ENCODE results near the gene SYNJ1.
A peak's percentile ranks its signal among the peaks of the same experiment; 100 is the strongest.
"Not testable (repeated sequence)": the region's sequence is repeated elsewhere in the genome, so short reads cannot be mapped to it uniquely, and the experiment has no call there.

Gene SYNJ1

DNA sequence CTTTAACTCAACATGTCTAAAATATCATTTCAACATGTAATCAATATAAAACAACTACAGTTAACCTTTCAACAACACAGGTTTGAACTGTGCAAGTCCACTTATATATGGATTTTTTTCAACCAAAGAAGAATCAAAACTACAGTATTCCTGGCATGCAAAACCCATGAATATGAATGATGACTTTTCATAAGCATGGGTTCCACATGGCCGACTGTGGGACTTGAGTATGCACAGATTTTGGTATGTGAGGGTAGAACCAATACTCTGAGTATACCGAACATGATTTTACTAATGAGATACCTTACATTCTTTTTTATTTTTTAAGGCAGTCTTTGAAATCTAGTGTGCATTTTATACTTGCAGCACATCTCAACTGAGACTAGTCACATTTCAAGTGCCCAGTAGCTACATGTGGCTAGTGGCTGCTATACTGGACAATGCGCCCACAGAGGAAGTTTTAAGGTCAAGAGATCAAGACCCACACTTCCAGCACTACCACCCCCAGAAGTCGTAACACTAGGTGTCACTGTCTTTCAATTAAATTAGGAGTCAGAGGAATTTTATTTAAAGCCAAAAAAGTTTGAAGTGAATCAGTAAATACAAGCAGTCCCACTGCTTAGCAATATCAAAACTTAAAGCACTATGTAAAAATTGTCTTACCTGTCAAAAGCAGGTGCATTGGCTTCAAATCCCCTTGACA, 40.0 kb downstream of the SYNJ1 start:
- DNase-seq, result no peak

- no peak for DNase-seq
Measured at GRCh38 chr21:32682696-32683474, 44.9 kb downstream of the SYNJ1 start.

DNA sequence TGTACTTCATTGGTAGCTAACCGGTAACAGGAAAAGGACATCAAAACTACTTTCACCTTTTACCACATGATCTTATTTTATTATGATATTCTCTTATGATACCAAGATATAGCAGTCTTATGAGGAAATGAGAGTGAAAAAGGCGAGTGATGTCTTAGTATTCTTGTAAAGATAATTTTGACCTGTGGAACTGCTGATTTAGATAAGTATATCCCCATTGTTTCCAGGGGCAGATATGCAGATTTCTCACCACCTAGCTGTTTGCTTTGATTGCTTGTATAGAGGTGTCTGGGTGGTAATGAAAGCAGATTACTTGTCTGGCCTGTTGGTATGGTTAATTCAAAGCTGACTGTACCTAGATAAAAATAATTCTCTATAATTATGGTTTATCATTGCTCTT, 53.1 kb downstream of the SYNJ1 start:
- DNase-seq, result no peak

DNA sequence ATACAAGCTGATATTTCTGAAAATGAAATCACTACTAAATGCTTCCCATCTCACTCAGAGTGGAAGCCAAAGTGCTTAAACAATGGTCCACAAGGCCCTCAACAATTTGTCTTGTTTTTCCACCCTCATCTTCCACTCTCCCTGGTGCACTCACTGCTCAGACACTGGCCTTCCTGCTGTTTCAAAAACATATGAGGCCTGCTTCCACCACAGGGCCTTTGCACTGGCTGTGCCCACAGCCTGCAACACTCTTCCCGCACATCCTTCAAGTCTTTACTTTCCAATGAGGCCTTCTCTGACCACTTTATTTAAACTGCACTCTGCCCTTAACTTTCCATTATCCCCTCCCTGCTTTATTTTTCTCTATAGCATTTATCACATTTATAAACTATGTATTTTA, 53.8 kb downstream of the SYNJ1 start:
- DNase-seq, result no peak

DNA sequence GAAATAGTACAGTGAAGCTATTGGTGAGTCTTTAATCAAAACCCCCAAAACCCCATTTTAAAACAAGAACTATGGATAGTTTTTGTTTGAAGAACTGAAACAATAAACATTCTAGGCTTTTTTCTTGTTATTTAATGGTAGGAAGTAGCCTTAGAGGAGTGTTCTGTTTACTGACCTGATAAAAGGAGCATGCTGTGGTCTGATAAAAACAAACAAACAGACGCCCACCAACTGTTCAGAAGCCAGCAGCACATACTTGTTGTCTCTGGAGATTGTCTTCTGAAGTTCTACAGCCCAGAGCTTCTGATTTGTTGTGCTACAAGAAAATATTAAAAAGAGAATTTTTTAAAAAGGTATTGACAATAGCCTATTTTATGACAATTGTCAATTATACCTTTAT, 61.6 kb downstream of the SYNJ1 start:
- no peak for DNase-seq

DNA sequence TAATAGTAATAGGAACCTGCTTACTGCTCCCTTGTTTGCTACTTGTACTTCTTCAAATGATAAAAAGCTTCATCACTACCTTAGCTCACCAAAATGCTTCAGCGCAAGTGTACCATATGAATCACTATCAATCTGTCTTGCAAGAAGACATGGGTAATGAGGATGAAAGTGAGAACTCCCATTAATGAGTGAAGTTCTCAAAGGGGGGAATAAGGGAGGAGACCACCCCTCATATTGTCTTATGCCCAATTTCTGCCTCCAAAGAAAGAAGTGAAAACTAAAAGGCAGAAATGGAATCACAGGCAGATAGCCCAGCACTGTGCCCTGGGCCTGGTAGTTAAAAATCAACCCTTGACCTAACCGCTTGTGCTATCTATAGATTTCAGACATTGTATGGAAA, 63.7 kb downstream of the SYNJ1 start:
- not testable (repeated sequence) for DNase-seq

DNA sequence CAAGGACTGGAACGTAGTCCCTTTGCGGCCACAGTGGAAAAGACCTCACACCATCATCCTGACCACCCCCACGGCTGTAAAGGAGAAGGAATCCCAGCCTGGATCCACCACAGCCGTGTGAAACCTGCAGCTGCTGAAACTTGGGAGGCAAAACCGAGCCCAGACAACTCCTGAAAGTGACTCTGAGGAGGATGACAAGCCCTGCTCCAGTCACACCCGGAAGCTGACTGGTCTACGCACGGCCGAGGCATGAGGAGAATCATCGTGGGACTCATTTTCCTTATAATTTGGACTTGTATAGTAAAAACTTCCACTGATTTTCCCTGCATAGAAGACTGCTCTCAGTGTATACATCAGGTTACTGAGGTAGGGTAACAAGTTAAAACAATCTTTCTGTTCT, 65.8 kb downstream of the SYNJ1 start:
- DNase-seq, result not testable (repeated sequence)

DNA sequence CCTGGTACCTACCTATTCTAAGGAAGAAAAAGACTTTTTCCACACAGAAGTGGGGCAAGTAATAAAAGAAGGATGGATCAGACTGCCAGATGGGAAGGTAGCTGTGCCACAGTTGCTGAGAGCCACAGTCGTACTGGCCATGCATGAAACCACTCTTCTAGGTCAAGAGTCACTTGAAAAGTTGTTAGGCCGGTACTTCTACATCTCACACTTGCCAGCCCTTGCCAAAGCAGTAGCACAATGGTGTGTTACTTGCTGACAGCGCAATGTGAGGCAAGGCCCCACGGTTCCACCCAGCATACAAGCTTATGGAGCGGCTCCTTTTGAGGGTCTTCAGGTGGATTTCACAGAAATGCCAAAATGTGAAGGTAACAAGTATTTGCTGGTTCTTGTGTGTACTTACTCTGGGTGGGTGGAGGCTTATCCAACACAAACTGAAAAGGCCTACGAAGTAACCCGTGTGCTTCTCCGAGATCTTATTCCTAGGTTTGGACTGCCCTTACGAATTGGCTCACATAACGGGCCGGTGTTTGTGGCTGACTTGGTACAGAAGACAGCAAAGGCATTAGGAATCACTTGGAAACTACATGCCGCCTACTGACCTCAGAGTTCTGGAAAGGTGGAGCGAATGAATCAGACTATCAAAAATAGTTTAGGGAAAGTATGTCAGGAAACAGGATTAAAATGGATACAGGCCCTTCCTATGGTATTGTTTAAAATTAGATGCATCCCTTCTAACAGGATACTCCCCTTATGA, 66.6 kb downstream of the SYNJ1 start:
- DNase-seq, result not testable (repeated sequence)

DNA sequence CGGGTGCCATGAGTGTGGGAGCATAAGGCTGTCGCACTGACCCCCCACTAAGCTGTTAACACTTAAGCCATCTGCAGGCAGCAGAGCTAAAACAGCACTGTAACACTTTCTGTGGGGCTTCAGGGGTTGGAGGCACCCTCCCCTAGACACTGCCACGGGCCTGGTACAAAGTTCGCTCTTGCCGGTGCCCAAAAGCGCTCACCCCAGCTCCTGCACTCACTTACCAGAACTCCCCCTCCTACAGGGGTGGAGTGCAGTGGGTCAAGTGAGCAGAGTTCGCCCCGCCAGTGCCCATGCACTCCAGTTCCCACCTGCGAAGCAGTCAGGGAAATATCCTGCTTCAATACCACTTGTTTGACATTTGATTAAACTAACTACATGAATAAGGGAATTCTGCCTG, 69.3 kb downstream of the SYNJ1 start:
- DNase-seq, result no peak

DNA sequence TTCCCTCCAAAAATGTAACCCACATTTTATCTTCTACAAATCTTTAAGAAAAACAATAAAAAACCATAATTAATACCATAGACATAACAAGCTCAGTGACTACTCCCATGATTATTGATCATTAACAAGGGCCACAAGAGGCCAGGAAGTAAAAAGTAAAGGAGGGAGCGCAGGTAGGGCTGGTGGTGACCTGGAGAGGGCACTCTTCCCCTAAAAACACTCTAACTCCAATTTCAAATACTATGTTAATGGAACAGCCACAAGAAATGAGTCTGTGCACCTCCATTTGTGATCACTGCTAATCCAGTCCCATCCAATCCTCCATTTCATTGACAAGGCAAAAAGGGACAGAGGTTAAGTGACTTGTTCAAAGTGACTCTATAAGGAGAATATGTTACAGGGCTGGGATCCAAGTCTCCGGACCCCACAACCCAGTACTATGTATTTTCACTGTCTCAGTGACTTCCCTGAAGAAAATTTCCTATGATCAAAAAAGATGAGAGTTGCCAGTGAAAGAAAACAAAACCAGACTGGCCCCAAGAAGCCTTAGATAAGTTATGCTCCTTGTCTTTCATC, 74.4 kb downstream of the SYNJ1 start:
- DNase-seq, result no peak

DNA sequence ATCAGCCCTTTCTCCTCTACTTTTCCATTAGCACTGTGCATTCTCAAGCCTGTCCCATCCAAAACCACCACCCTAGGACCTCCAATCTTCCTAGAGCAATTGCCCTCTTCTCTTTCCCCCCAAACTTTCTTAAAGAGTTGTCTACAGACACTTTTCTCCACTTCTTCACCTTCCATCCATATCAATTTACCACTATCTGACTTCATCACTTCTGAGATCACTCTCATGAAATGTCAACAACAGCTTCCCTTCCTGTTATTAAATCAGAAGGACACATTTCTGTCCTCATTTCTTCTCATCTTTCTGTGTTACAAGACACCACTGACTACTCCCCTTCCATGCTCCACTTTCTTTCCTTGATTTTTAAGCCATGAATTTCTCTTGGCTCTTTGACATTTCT, 79.6 kb downstream of the SYNJ1 start:
- no peak for DNase-seq

GRCh38 chr21:32645261-32646182, 82.3 kb downstream of the SYNJ1 start:
- DNase-seq, result no peak

- no peak for DNase-seq
Measured at GRCh38 chr21:32641710-32642698, 85.8 kb downstream of the SYNJ1 start.

DNA sequence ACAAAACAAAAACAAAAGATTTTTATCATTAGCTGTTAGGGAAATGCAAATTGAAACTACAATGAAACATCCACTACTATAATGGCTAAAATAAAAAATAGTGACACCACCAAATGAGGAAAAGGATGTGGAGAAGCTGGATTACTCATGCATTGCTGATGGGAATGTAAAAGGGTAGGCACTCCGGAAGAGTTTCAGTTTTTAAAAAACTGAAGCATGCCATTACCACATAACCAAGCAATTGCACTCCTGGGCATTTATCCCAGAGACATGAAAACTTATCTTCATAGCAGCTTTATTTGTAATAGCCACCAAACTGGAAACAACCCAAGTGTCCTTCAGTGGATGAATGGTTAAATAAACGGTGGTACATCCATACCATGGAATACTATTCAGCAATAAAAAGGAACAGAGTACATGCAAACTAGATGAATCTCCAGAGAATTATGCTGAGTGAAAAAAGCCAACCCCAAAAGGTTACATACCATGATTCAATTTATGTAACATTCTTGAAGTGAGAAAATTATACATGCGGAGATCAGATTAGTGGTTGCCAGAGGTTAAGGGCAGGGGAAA, 101.1 kb downstream of the SYNJ1 start:
- DNase-seq, result no peak

- DNase-seq, result not testable (repeated sequence)
Measured at GRCh38 chr21:32618218-32618617, 109.6 kb downstream of the SYNJ1 start.

DNA sequence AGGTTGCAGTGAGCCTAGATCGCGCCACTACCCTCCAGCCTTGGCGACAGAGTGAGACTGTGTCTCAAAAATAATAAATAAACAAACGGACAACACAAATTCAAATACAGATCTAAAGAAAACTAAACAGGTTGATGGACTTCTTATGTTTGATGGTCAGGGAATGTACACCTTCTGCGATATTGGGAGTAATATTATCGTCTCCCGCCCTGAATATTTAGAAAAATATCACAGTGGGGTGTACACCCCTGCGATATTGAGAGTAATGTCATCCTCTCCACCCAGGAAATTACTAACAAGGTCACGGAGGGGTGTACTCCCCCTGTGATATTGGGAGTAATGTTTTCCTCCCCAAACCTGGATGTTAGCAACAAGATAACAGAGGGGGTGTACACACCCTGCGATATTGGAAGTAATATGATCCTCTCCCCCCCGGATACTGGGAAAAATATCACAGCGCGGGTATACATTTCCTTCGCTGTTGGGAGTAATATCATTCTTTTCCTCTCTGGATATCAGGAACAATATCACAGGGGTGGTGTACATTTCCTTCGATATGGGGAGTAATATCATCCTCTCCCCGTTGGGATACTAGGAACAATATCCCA, 114.3 kb downstream of the SYNJ1 start:
- no peak for DNase-seq

DNA sequence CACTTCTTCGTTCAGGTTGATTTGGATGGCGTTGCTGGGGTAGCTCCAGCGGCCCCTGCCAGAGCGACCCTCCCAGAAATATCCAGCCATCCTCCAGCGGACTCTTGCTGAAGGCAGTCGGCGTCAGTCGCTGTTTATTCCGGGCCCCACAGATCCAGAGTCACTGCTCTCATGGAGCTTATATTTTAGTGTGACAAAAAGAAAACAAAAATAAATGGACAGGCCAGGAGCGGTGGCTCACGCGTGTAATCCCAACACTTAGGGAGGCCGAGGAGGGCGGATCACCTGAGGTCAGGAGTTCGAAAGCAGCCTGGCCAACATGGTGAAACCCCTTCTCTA, 114.8 kb downstream of the SYNJ1 start:
- DNase-seq, result no peak

DNA sequence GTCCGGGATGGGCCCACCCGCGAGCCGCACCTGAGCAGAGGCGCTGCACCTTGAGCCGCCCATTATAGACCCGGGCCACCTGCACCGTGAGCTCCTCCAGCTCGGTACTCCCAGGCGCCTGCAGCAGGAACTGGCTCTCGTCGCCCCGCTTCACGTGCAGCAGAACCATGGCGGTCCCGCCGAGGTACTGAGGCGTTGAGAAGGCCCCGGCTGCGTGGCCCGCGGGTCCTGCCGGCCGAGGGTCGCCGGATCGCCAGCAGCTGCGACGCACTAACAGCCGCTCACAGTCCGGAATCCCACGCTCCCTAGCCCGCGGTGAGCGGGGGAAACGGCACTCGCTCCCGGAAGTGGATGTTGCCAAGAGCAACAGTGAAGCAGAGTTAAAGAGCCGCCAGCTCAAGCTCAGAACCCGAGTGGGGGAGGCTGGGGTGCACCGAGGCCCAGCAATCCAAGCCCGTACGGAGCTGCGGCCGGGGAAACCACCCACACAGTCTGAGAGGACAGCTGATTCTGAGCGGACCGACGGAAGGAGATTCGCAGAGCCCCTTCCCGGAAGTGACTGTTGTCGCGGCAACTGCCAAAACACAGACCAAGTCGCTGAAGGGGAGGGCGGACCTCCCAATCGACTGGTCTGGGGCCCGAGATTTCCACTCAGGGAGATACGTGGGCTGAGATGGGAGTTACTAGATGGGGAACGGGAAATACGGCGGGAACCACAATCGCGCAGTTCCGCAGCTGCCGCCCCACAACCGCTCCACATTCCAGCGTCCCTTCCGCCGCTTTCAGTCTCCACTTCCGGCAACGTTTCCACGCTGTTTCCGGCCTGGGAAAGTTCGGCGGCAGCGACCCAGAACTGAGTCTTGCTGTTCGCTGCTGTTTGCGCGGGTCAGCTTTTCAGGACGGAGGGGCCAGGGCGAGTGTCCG, 115.5 kb downstream of the SYNJ1 start, which contains the start of gene CFAP298:
Gene CFAP298, minus strand, starts transcription at position 303 of the 924 bp plus-strand sequence. Its CDS starts 134 bp downstream, at position 169.
- DNase-seq, result peak; percentile 72

DNA sequence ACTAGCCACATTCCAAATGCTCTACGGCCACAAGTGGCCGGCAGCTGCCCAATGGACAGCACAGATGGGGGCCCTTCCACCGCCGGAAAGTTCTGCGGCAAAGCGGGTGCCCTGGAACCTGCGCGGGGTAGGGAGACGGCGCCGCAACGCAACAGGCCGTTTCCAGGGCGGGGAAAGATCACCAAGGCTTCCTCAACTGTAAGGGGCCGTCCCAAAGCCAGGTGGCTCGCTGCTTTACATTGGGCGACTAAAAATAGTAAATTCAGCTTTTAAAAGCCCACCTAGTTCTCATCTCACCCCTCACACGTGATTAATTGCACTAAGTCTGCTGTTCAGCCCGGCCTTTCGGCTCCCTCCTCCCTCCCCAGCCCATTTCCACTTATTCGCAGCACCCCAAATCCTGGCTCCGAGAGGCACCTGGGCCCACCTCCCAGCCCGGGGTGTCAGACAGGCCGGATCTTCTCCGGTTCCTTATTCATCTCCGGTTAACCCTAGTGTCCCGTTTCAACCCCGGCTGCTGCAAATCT, 116.3 kb downstream of the SYNJ1 start:
- no peak for DNase-seq

Data from NCI-H1048 (cell line).